Measurements from ENCODE around the gene OR2J3. TPM values are rescaled to one million over a fixed set of nuclear protein-coding genes. Genes with fewer than 3 reads are reported as not detected.
A peak's percentile ranks its signal among the peaks of the same experiment; 100 is the strongest.
"Not testable (repeated sequence)": the region's sequence is repeated elsewhere in the genome, so short reads cannot be mapped to it uniquely, and the experiment has no call there.

OR2J3 gene
- total RNA-seq, 1 experiment from 2014 or later = not detected

GRCh38 chr6:29112135-29112534, 4.3 kb downstream of the OR2J3 start:
- ATAC-seq (peak; percentile 56; the same call in 1 of the 2 replicates), DNase-seq (ENCODE audit: low spot score) (peak; percentile 21)
- CTCF ChIA-PET = no interaction called here
- Mint-ChIP-seq H3K4me3 (no peak overlapping the region), H3K9me3 (no peaks in the 10 kb centered on the region), H3K4me1 (no peaks in the 10 kb centered on the region), H3K36me3 (no peaks in the 10 kb centered on the region), H3K27me3 (ENCODE audit: low read depth) (peaks cover 18% of the 10 kb centered on the region), H3K27ac (no peak overlapping the region)
- no peak for TF ChIP-seq GABPB1 (CRISPR knock-in tag; IDR thresholded peaks at IDR 0.05)
- TF ChIP-seq, protein P1, sequence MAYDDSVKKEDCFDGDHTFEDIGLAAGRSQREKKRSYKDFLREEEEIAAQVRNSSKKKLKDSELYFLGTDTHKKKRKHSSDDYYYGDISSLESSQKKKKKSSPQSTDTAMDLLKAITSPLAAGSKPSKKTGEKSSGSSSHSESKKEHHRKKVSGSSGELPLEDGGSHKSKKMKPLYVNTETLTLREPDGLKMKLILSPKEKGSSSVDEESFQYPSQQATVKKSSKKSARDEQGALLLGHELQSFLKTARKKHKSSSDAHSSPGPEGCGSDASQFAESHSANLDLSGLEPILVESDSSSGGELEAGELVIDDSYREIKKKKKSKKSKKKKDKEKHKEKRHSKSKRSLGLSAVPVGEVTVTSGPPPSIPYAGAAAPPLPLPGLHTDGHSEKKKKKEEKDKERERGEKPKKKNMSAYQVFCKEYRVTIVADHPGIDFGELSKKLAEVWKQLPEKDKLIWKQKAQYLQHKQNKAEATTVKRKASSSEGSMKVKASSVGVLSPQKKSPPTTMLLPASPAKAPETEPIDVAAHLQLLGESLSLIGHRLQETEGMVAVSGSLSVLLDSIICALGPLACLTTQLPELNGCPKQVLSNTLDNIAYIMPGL (CRISPR knock-in tag; IDR thresholded peaks at IDR 0.05) = no peak
- TF ChIP-seq MYBL2 (CRISPR knock-in tag; IDR thresholded peaks at IDR 0.05) = no peak
- TF ChIP-seq FOXJ3 (CRISPR knock-in tag; IDR thresholded peaks at IDR 0.05; ENCODE audit: borderline replicate concordance) = no peak
- TF ChIP-seq ESRRA (CRISPR knock-in tag; IDR thresholded peaks at IDR 0.05; ENCODE audit: borderline replicate concordance) = no peak
- TF ChIP-seq ZNF425 (CRISPR knock-in tag; conservative IDR thresholded peaks at IDR 0.05) = no peak
- TF ChIP-seq RORB (CRISPR knock-in tag; IDR thresholded peaks at IDR 0.05) = no peak
- TF ChIP-seq, protein P2, sequence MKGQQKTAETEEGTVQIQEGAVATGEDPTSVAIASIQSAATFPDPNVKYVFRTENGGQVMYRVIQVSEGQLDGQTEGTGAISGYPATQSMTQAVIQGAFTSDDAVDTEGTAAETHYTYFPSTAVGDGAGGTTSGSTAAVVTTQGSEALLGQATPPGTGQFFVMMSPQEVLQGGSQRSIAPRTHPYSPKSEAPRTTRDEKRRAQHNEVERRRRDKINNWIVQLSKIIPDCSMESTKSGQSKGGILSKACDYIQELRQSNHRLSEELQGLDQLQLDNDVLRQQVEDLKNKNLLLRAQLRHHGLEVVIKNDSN (CRISPR knock-in tag; IDR thresholded peaks at IDR 0.05) = no peak
- no peak for TF ChIP-seq ELF4 (CRISPR knock-in tag; IDR thresholded peaks at IDR 0.05; ENCODE audit: low read depth)
- no peak for TF ChIP-seq E2F5 (CRISPR knock-in tag; IDR thresholded peaks at IDR 0.05)
- TF ChIP-seq ZNF263 (CRISPR knock-in tag; IDR thresholded peaks at IDR 0.05; ENCODE audit: low read depth) = no peak
- no peak for TF ChIP-seq ZNF423 (CRISPR knock-in tag; IDR thresholded peaks at IDR 0.05)
- TF ChIP-seq ATF6 (CRISPR knock-in tag; IDR thresholded peaks at IDR 0.05) = no peak
- TF ChIP-seq MXD4 (CRISPR knock-in tag; IDR thresholded peaks at IDR 0.05; ENCODE audit: borderline replicate concordance) = no peak
- no peak for TF ChIP-seq TCF7 (CRISPR knock-in tag; IDR thresholded peaks at IDR 0.05; ENCODE audit: low read depth)
- no peak for TF ChIP-seq JAZF1 (CRISPR knock-in tag; IDR thresholded peaks at IDR 0.05)
- POLR2A ChIA-PET = no interaction called here

- H3K36me3 Mint-ChIP-seq; H3K27ac Mint-ChIP-seq; H3K4me3 Mint-ChIP-seq; POLR2A ChIA-PET; H3K9me3 Mint-ChIP-seq; ATAC-seq; DNase-seq (ENCODE audit: low spot score); CTCF ChIA-PET; H3K4me1 Mint-ChIP-seq: not testable (repeated sequence)
- peaks cover 14% of the 10 kb centered on the region for H3K27me3 Mint-ChIP-seq (ENCODE audit: low read depth)
- peak; percentile 84 for TF ChIP-seq HMGA2 (CRISPR knock-in tag; IDR thresholded peaks at IDR 0.05)
Observed at GRCh38 chr6:29114964-29115363, 7.1 kb downstream of the OR2J3 start.
